Measurements from ENCODE around the gene ARHGEF19. TPM values are rescaled to one million over a fixed set of nuclear protein-coding genes. Genes with fewer than 3 reads are reported as not detected.

ARHGEF19 gene
- total RNA-seq, 3 donors from 2014 or later (not counting 1 experiment from before 2014, with no cell fraction given) = 14.6 to 18.9 (median 15.8) TPM

DNA sequence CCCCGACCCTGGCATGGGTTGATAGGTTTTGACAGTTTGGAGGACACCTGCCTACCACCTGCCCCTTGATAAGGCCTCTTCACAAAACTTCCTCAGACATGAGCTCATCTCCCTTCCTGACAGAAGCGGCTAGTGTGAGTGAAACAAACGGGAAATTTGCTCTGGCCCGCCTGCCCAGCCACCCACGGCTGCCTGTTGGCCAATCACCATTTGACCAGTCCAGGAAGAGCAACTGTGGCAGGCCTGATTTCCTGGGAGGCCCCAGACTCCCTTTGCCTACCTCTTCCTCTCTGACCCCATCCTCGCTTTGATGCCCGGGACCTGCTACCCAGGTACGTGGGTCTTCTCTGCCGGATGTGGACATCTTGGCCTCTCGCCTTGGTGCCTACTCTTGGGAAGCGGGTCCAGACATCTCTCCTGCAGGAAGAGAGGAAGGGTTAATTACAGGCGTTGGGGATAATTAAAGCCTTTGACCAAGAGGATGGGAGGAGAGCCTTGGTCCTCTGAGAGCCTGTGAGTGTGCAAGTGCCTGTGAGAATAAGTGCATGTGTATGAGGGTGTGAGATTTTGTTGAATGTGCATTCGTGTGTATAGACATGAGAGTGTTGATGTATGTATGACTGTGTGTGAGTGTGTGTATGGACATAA lies 55.5 kb downstream of the ARHGEF19 start:
- DNase-seq = no peak
- peaks cover 46% of the 10 kb centered on the region for H3K4me1 ChIP-seq (ENCODE audit: control insufficient read depth, insufficient read depth, low read length)
- H3K27ac ChIP-seq (ENCODE audit: low read length) = no peak overlapping the region
- ATAC-seq = no peak
- no peak overlapping the region for H3K4me3 ChIP-seq (ENCODE audit: low read length)
- Mint-ChIP-seq H3K27me3 (ENCODE audit: low read depth in 2 of 2) (peaks cover 0 to 23% of the 10 kb centered on the region in 2 donors), H3K9me3 (no peaks in the 10 kb centered on the region), H3K4me1 (peaks cover 23 to 51% of the 10 kb centered on the region in 2 donors), H3K27ac (no peak overlapping the region), H3K36me3 (no peaks in the 10 kb centered on the region), H3K4me3 (no peak overlapping the region)
- H3K36me3 ChIP-seq (ENCODE audit: control insufficient read depth, insufficient read depth, low read length) = no peaks in the 10 kb centered on the region
- H3K9me3 ChIP-seq (ENCODE audit: control insufficient read depth, insufficient read depth, low read length) = no peaks in the 10 kb centered on the region
- no peak for TF ChIP-seq CTCF (IDR thresholded peaks at IDR 0.05)
- 86% methylated on average over 13 of the region's 13 CpGs for WGBS (ENCODE audit: insufficient coverage)
- intact Hi-C loops (cut with micrococcal nuclease) = loop anchor here (5.0 kb wide), 1 partner anchor 35 kb away; no protein-coding TSS in a partner anchor
- H3K27me3 ChIP-seq (ENCODE audit: control insufficient read depth, insufficient read depth, low read length) = peaks cover 31% of the 10 kb centered on the region

DNA sequence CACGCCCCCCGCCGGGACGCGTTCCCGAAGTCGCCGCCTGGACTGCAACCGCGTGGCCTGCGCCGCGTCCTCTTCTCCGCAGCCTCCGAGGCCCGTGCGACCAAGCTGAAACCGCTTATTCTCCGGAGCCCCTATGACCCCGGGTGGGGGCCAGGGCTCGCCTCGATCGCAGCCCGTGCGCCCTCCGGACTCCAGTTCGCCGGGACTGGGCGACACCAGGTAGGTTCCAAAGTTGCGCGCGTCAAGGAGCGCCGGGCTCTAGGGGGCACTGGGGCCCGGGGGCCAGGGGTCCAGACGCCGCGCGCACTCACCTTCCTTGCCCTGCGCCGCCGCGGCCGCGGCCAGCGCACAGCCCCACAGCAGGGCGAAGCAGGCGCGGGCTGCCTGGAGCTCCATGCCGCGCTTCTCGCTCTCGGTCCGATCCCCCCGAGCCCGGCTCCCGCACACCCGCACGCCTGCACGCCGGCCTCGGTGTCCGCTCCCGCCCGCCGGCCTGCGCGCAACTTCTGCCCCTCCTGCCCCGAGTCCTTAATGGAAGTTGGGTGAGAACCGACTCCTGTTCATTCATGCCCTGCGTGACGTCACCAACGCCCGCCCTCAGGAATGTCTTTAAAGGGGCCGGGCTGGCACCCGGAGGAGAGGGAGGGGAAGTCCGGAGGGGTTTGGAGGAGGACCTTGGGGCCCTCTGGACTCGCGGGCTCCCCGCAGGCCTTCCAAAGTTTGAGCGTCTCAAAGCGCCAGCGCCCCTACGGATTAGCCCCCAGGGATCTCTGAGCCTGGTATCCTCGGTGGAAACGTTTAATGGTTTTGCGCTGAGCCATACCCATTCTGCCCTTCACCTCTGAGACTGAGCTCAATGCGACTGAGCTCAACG lies 56.7 kb downstream of the ARHGEF19 start, which contains the start of gene EPHA2:
Gene EPHA2, minus strand, starts transcription at position 533 of the 874 bp plus-strand sequence. Its CDS starts 137 bp downstream, at position 396.
- Histone ChIP-seq H3K36me3 (ENCODE audit: control insufficient read depth, insufficient read depth, low read length) (no peaks in the 10 kb centered on the region), H3K9me3 (ENCODE audit: control insufficient read depth, insufficient read depth, low read length) (no peaks in the 10 kb centered on the region), H3K27ac (ENCODE audit: low read length) (no peak within 1 kb of the TSS), H3K4me3 (ENCODE audit: low read length) (no peak within 1 kb of the TSS), H3K27me3 (ENCODE audit: control insufficient read depth, insufficient read depth, low read length) (peaks cover 39% of the 10 kb centered on the region), H3K4me1 (ENCODE audit: control insufficient read depth, insufficient read depth, low read length) (peaks cover 53% of the 10 kb centered on the region)
- peaks cover 21 to 53% of the 10 kb centered on the region in 2 donors for H3K4me1 Mint-ChIP-seq
- H3K9me3 Mint-ChIP-seq = no peaks in the 10 kb centered on the region
- H3K4me3 Mint-ChIP-seq = peak within 1 kb of the TSS; percentile 74
- WGBS (ENCODE audit: insufficient coverage) = 8% methylated on average over 89 of the region's 89 CpGs
- ATAC-seq (peak in 2 of 3 donors; percentile 38 to 43), DNase-seq (peak in 1 of 2 donors; percentile 40)
- H3K27ac Mint-ChIP-seq = no peak within 1 kb of the TSS
- no peak for TF ChIP-seq CTCF (IDR thresholded peaks at IDR 0.05)
- intact Hi-C loops (cut with micrococcal nuclease) = loop anchor here (5.0 kb wide), 1 partner anchor 33 kb away; no protein-coding TSS in a partner anchor
- peaks cover 0 to 22% of the 10 kb centered on the region in 2 donors for H3K27me3 Mint-ChIP-seq (ENCODE audit: low read depth in 2 of 2)
- H3K36me3 Mint-ChIP-seq = no peaks in the 10 kb centered on the region

- Histone ChIP-seq H3K4me1 (ENCODE audit: control insufficient read depth, insufficient read depth, low read length) (peaks cover 63% of the 10 kb centered on the region), H3K9me3 (ENCODE audit: control insufficient read depth, insufficient read depth, low read length) (no peaks in the 10 kb centered on the region), H3K36me3 (ENCODE audit: control insufficient read depth, insufficient read depth, low read length) (no peaks in the 10 kb centered on the region), H3K4me3 (ENCODE audit: low read length) (no peak overlapping the region), H3K27ac (ENCODE audit: low read length) (no peak overlapping the region), H3K27me3 (ENCODE audit: control insufficient read depth, insufficient read depth, low read length) (peaks cover 39% of the 10 kb centered on the region)
- ATAC-seq = no peak
- intact Hi-C loops (cut with micrococcal nuclease) = no loop called here
- 30% methylated on average over 14 of the region's 17 CpGs for WGBS (ENCODE audit: insufficient coverage)
- no peak for TF ChIP-seq CTCF (IDR thresholded peaks at IDR 0.05)
- Mint-ChIP-seq H3K4me3 (peak overlapping the region; percentile 74), H3K27ac (no peak overlapping the region), H3K9me3 (no peaks in the 10 kb centered on the region), H3K27me3 (ENCODE audit: low read depth in 2 of 2) (peaks cover 0 to 22% of the 10 kb centered on the region in 2 donors), H3K4me1 (peaks cover 28 to 64% of the 10 kb centered on the region in 2 donors), H3K36me3 (no peaks in the 10 kb centered on the region)
- no peak for DNase-seq
These were observed 58.3 kb downstream of the ARHGEF19 start for GRCh38 chr1:16153999-16154673.

All from natural killer cell (primary cell).